Nephron progenitor cell (in vitro differentiated cells): ENCODE measurements around the gene RANBP10.
A peak's percentile ranks its signal among the peaks of the same experiment; 100 is the strongest.

Source experiments
- DNase-seq: peaks from one replicate; pipeline ENCODE4 v3.0.0; 2021
- H3K27ac Mint-ChIP-seq: 2 replicates; pipeline ENCODE4 v1.8.0; 2021; ENCODE audit warnings: mild to moderate bottlenecking, moderate library complexity, mixed read lengths
- H3K27me3 Mint-ChIP-seq: 2 replicates; pipeline ENCODE4 v1.8.0; 2021; ENCODE audit warnings: mild to moderate bottlenecking, low read depth, mixed read lengths; ENCODE audit not compliant: poor library complexity
- H3K36me3 Mint-ChIP-seq: 2 replicates; pipeline ENCODE4 v1.8.0; 2021; ENCODE audit warnings: low read depth, mixed read lengths
- H3K4me1 Mint-ChIP-seq: 2 replicates; pipeline ENCODE4 v1.8.0; 2021; ENCODE audit warnings: mixed read lengths
- H3K4me3 Mint-ChIP-seq: 2 replicates; pipeline ENCODE4 v1.8.0; 2021; ENCODE audit warnings: mild to moderate bottlenecking, moderate library complexity, mixed read lengths
- H3K9me3 Mint-ChIP-seq: 2 replicates; pipeline ENCODE4 v1.8.0; 2021; ENCODE audit warnings: mild to moderate bottlenecking, moderate library complexity, mixed read lengths
- TF ChIP-seq, protein P1 (sequence below): fragments of 200-600 bp; sonication (generic); IDR thresholded peaks from 2 replicates; pipeline ENCODE4 v1.5.0; 2021; ENCODE audit warnings: antibody characterized with exemption

Gene RANBP10

DNA sequence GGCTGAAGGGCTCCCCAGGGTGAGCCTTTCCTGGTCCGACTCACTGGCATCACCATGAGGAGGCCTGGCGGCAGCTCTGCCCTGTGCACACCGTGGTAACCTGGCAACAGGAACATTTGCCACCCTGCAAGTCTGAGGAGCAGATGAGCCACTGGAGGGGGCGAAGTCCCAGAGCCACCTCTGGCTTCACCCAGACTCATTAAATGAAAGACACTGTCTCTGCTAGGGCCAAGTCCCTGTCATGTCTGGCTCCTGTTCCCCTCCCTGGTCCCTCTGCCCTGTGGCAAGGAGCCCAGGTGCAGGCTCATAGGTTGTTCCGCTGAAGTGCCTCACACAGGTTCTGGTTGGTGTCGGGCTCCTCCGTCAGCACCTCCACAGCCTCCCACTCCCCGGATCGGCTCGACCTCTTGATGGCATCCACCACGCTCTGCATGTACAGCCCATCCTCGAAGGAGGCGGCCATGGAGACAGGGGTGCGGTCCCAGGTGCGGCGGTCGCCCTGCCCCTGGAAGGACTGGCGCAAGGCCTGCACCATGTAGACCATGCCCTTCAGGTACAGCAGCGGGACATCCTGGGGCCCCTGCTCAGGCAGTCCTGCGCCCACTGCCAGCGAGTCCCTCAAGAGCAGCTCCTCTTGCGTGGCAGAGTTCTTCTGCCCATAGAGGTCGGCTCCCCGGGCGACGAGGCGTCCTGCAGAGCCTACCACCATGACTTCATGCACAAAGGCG lies 131.3 kb downstream of the RANBP10 start:
- TF ChIP-seq, protein P1, sequence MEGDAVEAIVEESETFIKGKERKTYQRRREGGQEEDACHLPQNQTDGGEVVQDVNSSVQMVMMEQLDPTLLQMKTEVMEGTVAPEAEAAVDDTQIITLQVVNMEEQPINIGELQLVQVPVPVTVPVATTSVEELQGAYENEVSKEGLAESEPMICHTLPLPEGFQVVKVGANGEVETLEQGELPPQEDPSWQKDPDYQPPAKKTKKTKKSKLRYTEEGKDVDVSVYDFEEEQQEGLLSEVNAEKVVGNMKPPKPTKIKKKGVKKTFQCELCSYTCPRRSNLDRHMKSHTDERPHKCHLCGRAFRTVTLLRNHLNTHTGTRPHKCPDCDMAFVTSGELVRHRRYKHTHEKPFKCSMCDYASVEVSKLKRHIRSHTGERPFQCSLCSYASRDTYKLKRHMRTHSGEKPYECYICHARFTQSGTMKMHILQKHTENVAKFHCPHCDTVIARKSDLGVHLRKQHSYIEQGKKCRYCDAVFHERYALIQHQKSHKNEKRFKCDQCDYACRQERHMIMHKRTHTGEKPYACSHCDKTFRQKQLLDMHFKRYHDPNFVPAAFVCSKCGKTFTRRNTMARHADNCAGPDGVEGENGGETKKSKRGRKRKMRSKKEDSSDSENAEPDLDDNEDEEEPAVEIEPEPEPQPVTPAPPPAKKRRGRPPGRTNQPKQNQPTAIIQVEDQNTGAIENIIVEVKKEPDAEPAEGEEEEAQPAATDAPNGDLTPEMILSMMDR = no peak
- H3K4me3 Mint-ChIP-seq = no peak overlapping the region
- H3K4me1 Mint-ChIP-seq = peaks cover 12% of the 10 kb centered on the region
- H3K9me3 Mint-ChIP-seq = no peaks in the 10 kb centered on the region
- peak overlapping the region; percentile 68 for H3K27ac Mint-ChIP-seq
- H3K27me3 Mint-ChIP-seq = no peaks in the 10 kb centered on the region
- no peak for DNase-seq
- peaks cover 2% of the 10 kb centered on the region for H3K36me3 Mint-ChIP-seq

DNA sequence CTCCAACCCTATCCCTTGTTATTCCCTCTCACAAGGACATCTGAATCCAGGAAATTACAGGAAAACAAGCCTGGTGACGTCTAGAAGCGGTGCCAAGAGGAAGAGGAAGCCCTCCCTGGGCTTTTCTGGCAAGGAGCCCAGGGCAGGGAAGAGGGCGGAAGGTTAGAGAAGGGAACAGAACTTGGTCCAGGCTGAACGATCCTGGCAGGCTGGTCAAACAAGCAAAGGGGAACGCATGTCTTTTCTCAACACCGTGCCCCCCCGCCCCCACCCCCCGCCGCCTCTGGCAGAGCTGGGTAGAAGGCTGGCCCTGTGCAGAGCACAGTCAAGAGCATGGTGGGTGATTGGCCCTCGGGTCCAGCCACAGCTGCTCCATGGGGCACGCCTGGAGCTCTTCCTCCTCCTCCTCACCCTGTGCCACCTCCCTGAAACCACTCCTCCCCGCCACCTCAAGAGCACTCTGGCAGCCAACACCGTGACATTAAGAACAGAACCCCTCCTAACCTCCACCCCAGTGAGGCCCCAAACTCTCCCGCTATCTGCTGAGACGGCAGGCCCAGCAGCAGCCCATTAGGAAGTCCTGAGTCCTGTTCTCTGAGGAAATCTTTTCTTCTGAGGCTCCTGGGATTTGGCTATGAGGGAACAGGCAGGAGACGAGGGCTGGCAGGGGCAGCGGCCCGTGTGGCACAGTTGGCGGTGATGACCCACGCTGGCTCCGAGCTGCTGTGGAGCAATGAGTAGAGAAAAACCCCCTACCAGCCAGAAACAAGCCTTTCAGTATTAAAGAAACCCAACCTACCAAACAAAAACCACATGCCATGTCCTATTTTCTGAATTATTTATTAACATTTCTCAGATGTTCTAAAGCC lies 132.4 kb downstream of the RANBP10 start:
- TF ChIP-seq, protein P1 = no peak
- no peaks in the 10 kb centered on the region for H3K27me3 Mint-ChIP-seq
- H3K4me3 Mint-ChIP-seq = no peak overlapping the region
- DNase-seq = no peak
- H3K36me3 Mint-ChIP-seq = no peaks in the 10 kb centered on the region
- H3K9me3 Mint-ChIP-seq = no peaks in the 10 kb centered on the region
- H3K27ac Mint-ChIP-seq = peak overlapping the region; percentile 68
- H3K4me1 Mint-ChIP-seq = peaks cover 12% of the 10 kb centered on the region
